Measurements from ENCODE around the gene EIF4A3.

EIF4A3 gene

DNA sequence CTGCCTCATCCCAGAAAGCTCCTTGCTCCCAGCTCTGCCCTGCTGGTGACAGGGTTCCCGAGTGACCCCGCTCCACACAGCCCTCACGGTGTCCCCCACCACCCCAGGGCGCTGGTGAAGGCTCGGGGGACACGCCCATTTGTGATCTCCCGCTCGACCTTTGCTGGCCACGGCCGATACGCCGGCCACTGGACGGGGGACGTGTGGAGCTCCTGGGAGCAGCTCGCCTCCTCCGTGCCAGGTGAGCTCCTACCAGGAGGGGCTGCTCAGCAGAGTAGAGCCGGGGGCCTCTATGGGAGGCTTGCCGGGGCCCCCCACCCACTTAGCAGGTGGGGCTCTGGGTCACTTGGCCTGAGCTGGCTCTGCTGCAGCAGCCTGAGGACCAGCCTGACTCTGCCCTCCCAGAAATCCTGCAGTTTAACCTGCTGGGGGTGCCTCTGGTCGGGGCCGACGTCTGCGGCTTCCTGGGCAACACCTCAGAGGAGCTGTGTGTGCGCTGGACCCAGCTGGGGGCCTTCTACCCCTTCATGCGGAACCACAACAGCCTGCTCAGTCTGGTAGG is 34.4 kb downstream of the EIF4A3 start:
- no peak for DNase-seq (ENCODE audit: low spot score)

DNA sequence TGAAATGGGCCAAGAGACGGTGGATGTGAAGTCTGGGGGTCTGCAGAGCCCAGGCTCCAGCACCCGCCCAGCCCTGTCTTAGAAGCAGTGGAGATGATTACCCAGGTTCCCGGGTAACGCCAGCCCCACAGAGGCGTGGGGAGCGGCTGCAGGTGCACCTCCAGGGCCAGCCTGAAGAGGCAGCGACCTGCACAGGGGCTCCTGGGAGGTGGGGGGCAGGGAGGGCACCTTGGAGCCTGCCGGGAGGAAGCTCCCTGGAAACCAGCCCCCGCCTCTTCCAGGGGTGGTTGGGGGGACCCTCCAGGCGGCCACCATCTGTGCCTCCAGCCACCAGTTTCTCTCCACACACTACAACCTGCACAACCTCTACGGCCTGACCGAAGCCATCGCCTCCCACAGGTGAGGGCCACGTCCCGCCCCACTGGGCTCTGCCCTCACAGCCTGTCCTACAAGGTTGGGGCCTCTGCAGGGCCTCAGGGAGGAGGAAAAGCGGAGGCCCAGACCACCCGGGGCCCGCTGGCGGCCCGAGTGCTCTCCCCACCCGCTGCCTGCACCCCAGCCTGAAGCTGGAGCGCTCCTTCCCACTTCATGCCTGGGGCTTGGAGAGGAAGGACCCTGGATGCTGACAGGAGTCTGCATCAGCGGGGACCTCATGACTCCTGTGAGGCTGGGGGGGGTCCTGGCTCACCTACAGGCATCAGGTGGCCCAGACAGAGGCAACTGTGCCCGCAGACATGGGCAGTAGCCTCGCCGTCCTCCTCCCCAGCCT is 35.0 kb downstream of the EIF4A3 start:
- no peak for DNase-seq (ENCODE audit: low spot score)

- no peak for DNase-seq (ENCODE audit: low spot score)
These were observed 35.8 kb downstream of the EIF4A3 start for GRCh38 chr17:80110927-80111701.

DNA sequence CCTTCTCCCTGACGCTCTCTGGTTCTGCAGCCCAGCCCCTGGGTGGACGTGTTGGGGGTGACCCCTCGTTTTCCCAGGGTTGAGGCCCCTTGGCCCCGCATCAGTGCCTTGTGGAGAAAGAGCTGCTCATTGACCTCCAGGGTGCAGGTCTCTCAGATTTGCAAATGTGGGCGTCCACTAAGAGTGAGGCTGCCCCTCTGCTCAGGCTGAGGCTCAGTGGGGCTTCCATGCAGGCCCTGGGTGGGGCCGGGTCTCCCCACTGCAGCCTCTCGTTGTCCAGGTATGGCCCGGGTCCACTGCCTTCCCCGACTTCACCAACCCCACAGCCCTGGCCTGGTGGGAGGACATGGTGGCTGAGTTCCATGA is 36.5 kb downstream of the EIF4A3 start:
- DNase-seq (ENCODE audit: low spot score), result no peak

GRCh38 chr17:80109713-80110446 is 37.0 kb downstream of the EIF4A3 start:
- no peak for DNase-seq (ENCODE audit: low spot score)

- no peak for DNase-seq (ENCODE audit: low spot score)
These were observed 37.8 kb downstream of the EIF4A3 start for GRCh38 chr17:80109066-80109660.

DNA sequence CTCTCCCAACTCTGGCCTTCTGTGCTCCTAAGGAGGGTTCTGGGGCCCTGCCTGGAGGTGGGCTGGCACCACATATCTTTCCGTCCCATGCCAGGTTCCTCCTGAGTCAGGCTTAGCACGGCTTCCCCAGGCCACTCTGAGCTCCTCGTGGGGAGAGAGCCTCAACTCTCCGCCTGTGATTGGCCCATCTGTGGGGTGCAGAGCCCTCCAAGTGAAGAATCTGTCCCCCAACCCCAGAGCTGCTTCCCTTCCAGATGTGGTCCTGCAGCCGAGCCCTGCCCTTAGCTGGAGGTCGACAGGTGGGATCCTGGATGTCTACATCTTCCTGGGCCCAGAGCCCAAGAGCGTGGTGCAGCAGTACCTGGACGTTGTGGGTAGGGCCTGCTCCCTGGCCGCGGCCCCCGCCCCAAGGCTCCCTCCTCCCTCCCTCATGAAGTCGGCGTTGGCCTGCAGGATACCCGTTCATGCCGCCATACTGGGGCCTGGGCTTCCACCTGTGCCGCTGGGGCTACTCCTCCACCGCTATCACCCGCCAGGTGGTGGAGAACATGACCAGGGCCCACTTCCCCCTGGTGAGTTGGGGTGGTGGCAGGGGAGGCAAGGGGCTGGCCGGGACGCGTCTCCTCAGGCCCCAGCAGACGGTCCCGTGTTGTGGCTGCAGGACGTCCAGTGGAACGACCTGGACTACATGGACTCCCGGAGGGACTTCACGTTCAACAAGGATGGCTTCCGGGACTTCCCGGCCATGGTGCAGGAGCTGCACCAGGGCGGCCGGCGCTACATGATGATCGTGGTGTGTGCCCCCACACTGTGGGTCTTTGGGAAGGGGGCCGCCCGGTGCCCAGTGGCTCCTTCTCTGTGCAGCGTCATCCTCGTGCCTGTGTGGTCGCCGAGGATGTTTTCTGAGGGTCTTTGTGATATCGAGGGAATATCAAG is 38.6 kb downstream of the EIF4A3 start:
- no peak for DNase-seq (ENCODE audit: low spot score)

GRCh38 chr17:80107231-80108021 is 39.5 kb downstream of the EIF4A3 start:
- no peak for DNase-seq (ENCODE audit: low spot score)

DNA sequence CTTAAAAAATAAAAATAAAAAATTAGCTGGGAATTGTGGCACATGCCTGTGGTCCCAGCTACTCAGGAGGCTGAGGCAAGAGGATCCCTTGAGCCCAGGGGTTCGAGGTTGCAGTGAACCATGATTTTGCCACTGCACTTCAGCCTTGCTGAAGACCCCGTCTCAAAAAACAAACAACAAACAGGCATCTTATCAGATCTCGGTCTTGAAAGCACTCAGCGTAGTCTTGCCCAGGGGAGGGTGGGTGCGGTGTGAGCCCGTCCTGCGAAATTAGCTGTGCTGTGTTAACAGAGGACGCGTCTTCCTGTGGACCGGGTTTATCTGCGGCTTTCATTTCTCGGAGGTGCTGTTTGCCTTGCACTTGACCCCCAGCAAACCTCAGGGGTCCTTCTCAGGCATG is 40.2 kb downstream of the EIF4A3 start:
- no peak for DNase-seq (ENCODE audit: low spot score)

DNA sequence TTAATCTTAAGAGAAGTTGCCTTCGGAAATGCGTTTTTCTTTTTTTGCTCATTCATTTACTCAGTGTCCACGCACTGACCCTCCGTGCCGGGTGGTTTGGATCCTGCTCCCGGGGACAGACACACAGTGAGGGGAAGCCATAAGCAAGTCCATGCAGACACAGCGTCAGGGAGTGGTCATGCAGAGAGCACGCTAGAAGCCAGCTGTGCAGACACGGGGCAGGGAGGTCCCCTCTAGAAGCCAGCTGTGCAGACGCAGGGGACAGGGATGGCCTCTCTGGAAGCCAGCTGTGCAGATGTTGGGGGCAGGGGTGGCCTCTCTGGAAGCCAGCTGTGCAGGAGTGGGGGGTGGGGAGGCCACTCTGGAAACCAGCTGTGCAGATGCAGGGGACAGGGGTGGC is 40.8 kb downstream of the EIF4A3 start:
- no peak for DNase-seq (ENCODE audit: low spot score)

- peak; percentile 74 for DNase-seq (ENCODE audit: low spot score)
These were observed 41.2 kb downstream of the EIF4A3 start for GRCh38 chr17:80105762-80106161.

- DNase-seq (ENCODE audit: low spot score), result no peak
These were observed 42.0 kb downstream of the EIF4A3 start for GRCh38 chr17:80104956-80105375.

DNA sequence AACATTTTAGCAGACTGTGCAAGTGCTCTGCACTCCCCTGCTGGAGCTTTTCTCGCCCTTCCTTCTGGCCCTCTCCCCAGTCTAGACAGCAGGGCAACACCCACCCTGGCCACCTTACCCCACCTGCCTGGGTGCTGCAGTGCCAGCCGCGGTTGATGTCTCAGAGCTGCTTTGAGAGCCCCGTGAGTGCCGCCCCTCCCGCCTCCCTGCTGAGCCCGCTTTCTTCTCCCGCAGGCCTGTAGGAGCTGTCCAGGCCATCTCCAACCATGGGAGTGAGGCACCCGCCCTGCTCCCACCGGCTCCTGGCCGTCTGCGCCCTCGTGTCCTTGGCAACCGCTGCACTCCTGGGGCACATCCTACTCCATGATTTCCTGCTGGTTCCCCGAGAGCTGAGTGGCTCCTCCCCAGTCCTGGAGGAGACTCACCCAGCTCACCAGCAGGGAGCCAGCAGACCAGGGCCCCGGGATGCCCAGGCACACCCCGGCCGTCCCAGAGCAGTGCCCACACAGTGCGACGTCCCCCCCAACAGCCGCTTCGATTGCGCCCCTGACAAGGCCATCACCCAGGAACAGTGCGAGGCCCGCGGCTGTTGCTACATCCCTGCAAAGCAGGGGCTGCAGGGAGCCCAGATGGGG is 42.5 kb downstream of the EIF4A3 start:
- no peak for DNase-seq (ENCODE audit: low spot score)

DNA sequence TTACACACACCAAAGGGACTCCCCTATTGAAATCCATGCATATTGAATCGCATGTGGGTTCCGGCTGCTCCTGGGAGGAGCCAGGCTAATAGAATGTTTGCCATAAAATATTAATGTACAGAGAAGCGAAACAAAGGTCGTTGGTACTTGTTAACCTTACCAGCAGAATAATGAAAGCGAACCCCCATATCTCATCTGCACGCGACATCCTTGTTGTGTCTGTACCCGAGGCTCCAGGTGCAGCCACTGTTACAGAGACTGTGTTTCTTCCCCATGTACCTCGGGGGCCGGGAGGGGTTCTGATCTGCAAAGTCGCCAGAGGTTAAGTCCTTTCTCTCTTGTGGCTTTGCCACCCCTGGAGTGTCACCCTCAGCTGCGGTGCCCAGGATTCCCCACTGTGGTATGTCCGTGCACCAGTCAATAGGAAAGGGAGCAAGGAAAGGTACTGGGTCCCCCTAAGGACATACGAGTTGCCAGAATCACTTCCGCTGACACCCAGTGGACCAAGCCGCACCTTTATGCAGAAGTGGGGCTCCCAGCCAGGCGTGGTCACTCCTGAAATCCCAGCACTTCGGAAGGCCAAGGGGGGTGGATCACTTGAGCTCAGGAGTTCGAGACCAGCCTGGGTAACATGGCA is 43.4 kb downstream of the EIF4A3 start:
- DNase-seq (ENCODE audit: low spot score), result no peak

GRCh38 chr17:80102664-80103448 is 44.1 kb downstream of the EIF4A3 start:
- DNase-seq (ENCODE audit: low spot score), result no peak

- peak; percentile 43 for DNase-seq (ENCODE audit: low spot score)
These were observed 44.8 kb downstream of the EIF4A3 start for GRCh38 chr17:80101946-80102663.
